OCI-LY7 (cell line): ENCODE data around the gene MYOZ2. TPM values are rescaled to one million over a fixed set of nuclear protein-coding genes. Genes with fewer than 3 reads are reported as not detected.

Source experiments
- BruUV-seq: library from RNA; stranded (reverse); fragments of 400-500 nt; replicated peaks from 2 replicates; lab custom pipeline; 2021; lab: Mats Ljungman, UMichigan
- CTCF ChIA-PET: fragments of 300-600 bp; sonication (Branson Sonifier 250); formaldehyde crosslinking; loops from one replicate; lab custom pipeline; 2022; ENCODE audit warnings: antibody characterized with exemption; ENCODE audit not compliant: unreplicated experiment; lab: Charles Lee
- POLR2A ChIA-PET: fragments of 300-600 bp; sonication (Branson Sonifier 250); formaldehyde crosslinking; loops from one replicate; lab custom pipeline; 2022; ENCODE audit warnings: antibody characterized with exemption; lab: Charles Lee
- DNase-seq: peaks from one replicate; pipeline ENCODE4 v3.0.0-alpha.2; 2015; ENCODE audit warnings: low spot score
- H2AFZ ChIP-seq: fragments of 200-600 bp; sonication (generic), shearing (Covaris generic); 2 replicates; pipeline ENCODE4 v1.6.1; 2014; ENCODE audit warnings: mild to moderate bottlenecking, antibody characterized with exemption, low read length, moderate library complexity
- H3K27ac ChIP-seq: fragments of 200-600 bp; sonication (generic); 2 replicates; pipeline ENCODE4 v1.5.1; 2014; ENCODE audit warnings: mixed run types, low read depth, mild to moderate bottlenecking, moderate library complexity, low read length, inconsistent platforms; ENCODE audit not compliant: poor library complexity, severe bottlenecking
- H3K36me3 ChIP-seq: fragments of 200-600 bp; sonication (generic); 2 replicates; pipeline ENCODE4 v1.6.1; 2014; ENCODE audit warnings: mild to moderate bottlenecking, antibody characterized with exemption, low read length, moderate library complexity, mixed read lengths; ENCODE audit not compliant: insufficient read depth
- H3K4me1 ChIP-seq: fragments of 200-600 bp; sonication (generic); 2 replicates; pipeline ENCODE4 v1.5.1; 2014; ENCODE audit warnings: mild to moderate bottlenecking, low read length; ENCODE audit not compliant: insufficient read depth, poor library complexity, severe bottlenecking
- H3K4me2 ChIP-seq: fragments of 200-600 bp; sonication (generic); 2 replicates; pipeline ENCODE4 v1.6.1; 2014; ENCODE audit warnings: mild to moderate bottlenecking, low read length
- H3K4me3 ChIP-seq: fragments of 200-600 bp; sonication (generic); 2 replicates; pipeline ENCODE4 v1.5.1; 2014; ENCODE audit warnings: mild to moderate bottlenecking, low read depth, low read length; ENCODE audit not compliant: poor library complexity, severe bottlenecking
- H3K79me2 ChIP-seq: fragments of 200-600 bp; sonication (generic); 2 replicates; pipeline ENCODE4 v1.6.1; 2016; ENCODE audit warnings: low read depth, mild to moderate bottlenecking, low read length, moderate library complexity, mixed read lengths; ENCODE audit not compliant: insufficient read depth
- H3K9me2 ChIP-seq: fragments of 200-600 bp; sonication (generic); 2 replicates; pipeline ENCODE4 v1.6.1; 2016; ENCODE audit warnings: mild to moderate bottlenecking, low read length, mixed read lengths; ENCODE audit not compliant: insufficient read depth
- H3K9me3 ChIP-seq: fragments of 200-600 bp; sonication (generic); 2 replicates; pipeline ENCODE4 v1.6.1; 2014; ENCODE audit warnings: mild to moderate bottlenecking, mixed run types, low read length, mixed read lengths
- H4K20me1 ChIP-seq: fragments of 200-600 bp; sonication (generic); 2 replicates; pipeline ENCODE4 v1.6.1; 2014; ENCODE audit warnings: mild to moderate bottlenecking, antibody characterized with exemption, low read length, moderate library complexity, mixed read lengths; ENCODE audit not compliant: insufficient read depth
- CTCF ChIP-seq: fragments of 200-600 bp; sonication (generic); conservative IDR thresholded peaks from 2 replicates; pipeline ENCODE4 v1.5.1; 2014; ENCODE audit warnings: mild to moderate bottlenecking, antibody characterized with exemption, low read length, moderate library complexity, mixed read lengths
- EZH2phosphoT487 ChIP-seq: fragments of 200-600 bp; sonication (generic); IDR thresholded peaks from 2 replicates; pipeline ENCODE4 v1.6.1; 2018; ENCODE audit warnings: low read depth, borderline replicate concordance, mild to moderate bottlenecking, mixed run types, antibody characterized with exemption, low read length, moderate library complexity, mixed read lengths
- intact Hi-C: fragments of 100-400 bp; cut with micrococcal nuclease; formaldehyde crosslinking; loops from one replicate; pipeline ENCODE4 v1.10.0; 2022; ENCODE audit not compliant: unreplicated experiment
- total RNA-seq, 2 experiments: library from RNA; depleted of rRNA in 1 of 2; stranded (reverse); fragments of >200 nt in 1 of 2; shearing (Covaris generic) in 1 of 2; gene quantifications; 2 replicates each; pipeline ENCODE4 v1.2.3, GENCODE V29; 2014 to 2022

The MYOZ2 gene
- total RNA-seq, 2 experiments from 2014 or later = not detected

GRCh38 chr4:119116925-119117900, 18.4 kb upstream of the MYOZ2 start:
- Histone ChIP-seq H3K4me1 (no peaks in the 10 kb centered on the region), H3K79me2 (no peaks in the 10 kb centered on the region), H2AFZ (no peak overlapping the region), H3K36me3 (no peaks in the 10 kb centered on the region), H3K4me2 (no peak overlapping the region), H3K9me3 (no peaks in the 10 kb centered on the region), H4K20me1 (no peaks in the 10 kb centered on the region), H3K9me2 (no peaks in the 10 kb centered on the region), H3K27ac (no peak overlapping the region), H3K4me3 (no peak overlapping the region)
- intact Hi-C loops = no loop called here
- no peak for DNase-seq
- ChIA-PET CTCF (no interaction called here), POLR2A (interaction anchor here (0.6 to 1.1 kb wide), 3 partner anchors 23 to 92 kb away, joined by 3 read pairs; no protein-coding TSS in a partner anchor)
- no TSS peak for BruUV-seq
- no peak for TF ChIP-seq EZH2phosphoT487
- no peak for TF ChIP-seq CTCF

DNA sequence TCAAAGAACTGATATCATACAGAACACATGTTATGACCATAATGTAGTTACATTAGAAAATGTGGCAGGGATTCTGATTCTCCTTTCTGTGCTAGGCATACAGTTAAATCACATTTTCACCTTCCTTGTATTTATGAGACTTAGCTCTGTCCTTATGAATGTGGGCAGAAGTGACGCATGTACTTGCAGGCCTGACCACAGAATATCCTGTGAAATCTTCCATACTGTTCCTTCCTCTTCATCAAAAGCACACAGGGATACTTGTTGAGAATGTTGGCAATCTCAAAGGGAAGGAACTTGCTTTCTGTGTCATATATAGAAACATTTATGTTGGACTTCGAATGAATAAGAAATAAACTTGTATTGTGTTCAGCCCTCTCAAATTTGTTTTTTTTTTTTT, 17.2 kb upstream of the MYOZ2 start:
- Histone ChIP-seq H3K4me2 (no peak overlapping the region), H3K27ac (no peak overlapping the region), H3K9me3 (no peaks in the 10 kb centered on the region), H3K4me3 (no peak overlapping the region), H3K9me2 (no peaks in the 10 kb centered on the region), H4K20me1 (no peaks in the 10 kb centered on the region), H3K36me3 (no peaks in the 10 kb centered on the region), H2AFZ (no peak overlapping the region), H3K4me1 (no peaks in the 10 kb centered on the region), H3K79me2 (no peaks in the 10 kb centered on the region)
- POLR2A ChIA-PET = interaction anchor here (0.6 to 1.1 kb wide), 6 partner anchors 23 to 1106 kb away, joined by 3 to 5 read pairs (median 3); no protein-coding TSS in a partner anchor
- DNase-seq = no peak
- no TSS peak for BruUV-seq
- intact Hi-C loops = no loop called here
- CTCF ChIA-PET = no interaction called here
- TF ChIP-seq EZH2phosphoT487 (no peak), CTCF (no peak)

GRCh38 chr4:119124352-119124751, 11.3 kb upstream of the MYOZ2 start:
- no peaks in the 10 kb centered on the region for H3K9me2 ChIP-seq
- H3K4me3 ChIP-seq = no peak overlapping the region
- intact Hi-C loops = no loop called here
- no peak for DNase-seq
- CTCF ChIA-PET = no interaction called here
- H3K4me2 ChIP-seq = no peak overlapping the region
- no peaks in the 10 kb centered on the region for H4K20me1 ChIP-seq
- no peaks in the 10 kb centered on the region for H3K4me1 ChIP-seq
- POLR2A ChIA-PET = interaction anchor here (1.2 kb wide), 1 partner anchor 9 kb away, joined by 6 read pairs; no protein-coding TSS in a partner anchor
- no peaks in the 10 kb centered on the region for H3K36me3 ChIP-seq
- no peak overlapping the region for H3K27ac ChIP-seq
- TF ChIP-seq EZH2phosphoT487 (no peak), CTCF (no peak)
- H3K9me3 ChIP-seq = no peaks in the 10 kb centered on the region
- BruUV-seq = no TSS peak
- H3K79me2 ChIP-seq = no peaks in the 10 kb centered on the region
- H2AFZ ChIP-seq = no peak overlapping the region
